Progenitor cell of endocrine pancreas (in vitro differentiated cells): ENCODE data around the gene IGF2BP3. TPM values are rescaled to one million over a fixed set of nuclear protein-coding genes. Genes with fewer than 3 reads are reported as not detected.

Experiments
- DNase-seq: peaks from one replicate; pipeline ENCODE4 v3.0.0; 2021; ENCODE audit warnings: low spot score; ENCODE audit not compliant: unreplicated experiment
- H3K27ac Mint-ChIP-seq: 2 replicates; pipeline ENCODE4 v1.8.0; 2021; ENCODE audit warnings: mild to moderate bottlenecking, moderate library complexity, mixed read lengths
- H3K27me3 Mint-ChIP-seq: 2 replicates; pipeline ENCODE4 v1.8.0; 2021; ENCODE audit warnings: mixed read lengths
- H3K36me3 Mint-ChIP-seq: 2 replicates; pipeline ENCODE4 v1.8.0; 2022; ENCODE audit warnings: mixed read lengths; ENCODE audit not compliant: insufficient read depth
- H3K4me1 Mint-ChIP-seq: 2 replicates; pipeline ENCODE4 v1.8.0; 2021; ENCODE audit warnings: low read depth, mixed read lengths
- H3K4me3 Mint-ChIP-seq: 2 replicates; pipeline ENCODE4 v1.8.0; 2021; ENCODE audit warnings: low read depth, mild to moderate bottlenecking, moderate library complexity, mixed read lengths
- H3K9me3 Mint-ChIP-seq: 2 replicates; pipeline ENCODE4 v1.8.0; 2021; ENCODE audit warnings: low read depth, mixed read lengths
- total RNA-seq: library from RNA; stranded (reverse); gene quantifications from 2 replicates; pipeline ENCODE4 v1.2.1, GENCODE V29; 2021
- TF ChIP-seq, protein P1 (sequence below): fragments of 200-600 bp; sonication (generic); IDR thresholded peaks from one replicate; pipeline ENCODE4 v1.5.0; 2021; ENCODE audit warnings: antibody characterized with exemption, mild to moderate bottlenecking; ENCODE audit not compliant: unreplicated experiment

IGF2BP3 gene
- total RNA-seq, 1 donor from 2014 or later: 96.9 TPM

DNA sequence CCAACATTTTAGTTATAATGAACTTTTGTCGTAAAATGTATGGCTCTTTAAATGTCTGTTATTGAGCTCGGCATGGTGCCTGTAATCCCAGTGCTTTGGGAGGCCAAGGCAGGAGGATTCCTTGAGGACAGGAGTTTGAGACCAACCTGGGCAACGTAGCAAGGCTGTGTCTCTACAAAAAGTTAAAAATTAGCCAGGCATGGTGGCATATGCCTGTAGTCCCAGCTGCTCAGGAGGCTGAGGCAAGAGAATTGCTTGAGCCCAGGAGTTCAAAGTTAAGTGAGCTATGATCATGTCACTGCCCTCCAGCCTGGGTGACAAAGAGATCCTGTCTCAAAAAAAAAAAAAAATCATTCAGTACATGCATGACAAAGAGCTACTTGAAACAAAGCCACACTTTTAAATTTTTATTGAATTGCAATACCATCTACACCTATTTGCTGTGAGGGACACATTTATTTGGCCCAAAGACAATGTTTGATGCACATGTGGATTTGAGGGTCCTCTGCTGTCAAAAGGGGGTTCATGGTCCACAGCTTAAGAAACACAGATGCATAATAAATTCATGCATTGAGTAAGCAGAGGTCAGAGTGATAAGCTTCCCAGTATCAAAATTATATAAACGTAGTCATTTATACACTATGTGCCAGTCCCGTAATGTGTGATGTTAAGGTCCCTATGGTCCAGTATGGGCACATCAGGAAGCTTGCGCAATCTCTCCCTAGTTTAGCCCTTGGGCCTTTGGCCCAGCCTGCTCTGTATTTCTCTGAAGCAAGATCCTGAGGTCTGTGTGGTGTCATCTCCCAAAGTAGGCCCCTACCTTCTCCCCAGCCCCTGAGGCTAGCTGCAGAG, 175.5 kb downstream of the IGF2BP3 start:
- TF ChIP-seq, protein P1, sequence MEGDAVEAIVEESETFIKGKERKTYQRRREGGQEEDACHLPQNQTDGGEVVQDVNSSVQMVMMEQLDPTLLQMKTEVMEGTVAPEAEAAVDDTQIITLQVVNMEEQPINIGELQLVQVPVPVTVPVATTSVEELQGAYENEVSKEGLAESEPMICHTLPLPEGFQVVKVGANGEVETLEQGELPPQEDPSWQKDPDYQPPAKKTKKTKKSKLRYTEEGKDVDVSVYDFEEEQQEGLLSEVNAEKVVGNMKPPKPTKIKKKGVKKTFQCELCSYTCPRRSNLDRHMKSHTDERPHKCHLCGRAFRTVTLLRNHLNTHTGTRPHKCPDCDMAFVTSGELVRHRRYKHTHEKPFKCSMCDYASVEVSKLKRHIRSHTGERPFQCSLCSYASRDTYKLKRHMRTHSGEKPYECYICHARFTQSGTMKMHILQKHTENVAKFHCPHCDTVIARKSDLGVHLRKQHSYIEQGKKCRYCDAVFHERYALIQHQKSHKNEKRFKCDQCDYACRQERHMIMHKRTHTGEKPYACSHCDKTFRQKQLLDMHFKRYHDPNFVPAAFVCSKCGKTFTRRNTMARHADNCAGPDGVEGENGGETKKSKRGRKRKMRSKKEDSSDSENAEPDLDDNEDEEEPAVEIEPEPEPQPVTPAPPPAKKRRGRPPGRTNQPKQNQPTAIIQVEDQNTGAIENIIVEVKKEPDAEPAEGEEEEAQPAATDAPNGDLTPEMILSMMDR: no peak
- no peak overlapping the region for H3K4me3 Mint-ChIP-seq
- H3K36me3 Mint-ChIP-seq: no peaks in the 10 kb centered on the region
- DNase-seq: no peak
- H3K27me3 Mint-ChIP-seq: peaks cover 8% of the 10 kb centered on the region
- peaks cover 10% of the 10 kb centered on the region for H3K4me1 Mint-ChIP-seq
- H3K27ac Mint-ChIP-seq: no peak overlapping the region
- H3K9me3 Mint-ChIP-seq: peaks cover 7% of the 10 kb centered on the region

DNA sequence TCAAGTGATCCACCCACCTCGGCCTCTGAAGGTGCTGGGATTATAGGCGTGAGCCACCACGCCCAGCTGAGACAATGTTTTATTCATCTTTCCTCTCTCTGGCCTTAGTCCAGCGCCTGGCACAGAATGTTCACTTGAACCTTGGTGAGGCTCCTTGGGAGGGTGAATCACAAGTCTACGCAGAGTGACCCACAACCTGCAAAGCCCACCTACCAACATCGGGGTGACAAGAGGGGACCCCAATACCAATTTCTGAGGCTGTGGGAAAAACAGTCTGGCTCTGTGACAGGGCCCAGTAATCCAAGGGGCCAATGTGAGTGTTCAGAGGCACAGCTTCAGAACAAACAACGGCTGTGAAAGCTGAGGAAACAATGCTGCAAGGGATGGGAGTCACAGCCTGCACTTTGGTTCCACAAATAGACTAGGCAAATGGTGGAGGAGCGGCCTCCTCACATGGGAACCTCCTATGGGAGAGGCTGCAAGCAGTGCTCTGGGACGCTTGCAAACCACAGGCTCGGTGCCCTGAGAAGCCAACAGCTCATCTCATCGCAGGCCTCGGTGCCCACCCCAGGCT, 176.7 kb downstream of the IGF2BP3 start:
- Mint-ChIP-seq H3K36me3 (no peaks in the 10 kb centered on the region), H3K27me3 (peaks cover 8% of the 10 kb centered on the region), H3K4me1 (peaks cover 9% of the 10 kb centered on the region), H3K4me3 (no peak overlapping the region), H3K9me3 (peaks cover 4% of the 10 kb centered on the region), H3K27ac (peak overlapping the region; percentile 45)
- TF ChIP-seq, protein P1: no peak
- DNase-seq: no peak

DNA sequence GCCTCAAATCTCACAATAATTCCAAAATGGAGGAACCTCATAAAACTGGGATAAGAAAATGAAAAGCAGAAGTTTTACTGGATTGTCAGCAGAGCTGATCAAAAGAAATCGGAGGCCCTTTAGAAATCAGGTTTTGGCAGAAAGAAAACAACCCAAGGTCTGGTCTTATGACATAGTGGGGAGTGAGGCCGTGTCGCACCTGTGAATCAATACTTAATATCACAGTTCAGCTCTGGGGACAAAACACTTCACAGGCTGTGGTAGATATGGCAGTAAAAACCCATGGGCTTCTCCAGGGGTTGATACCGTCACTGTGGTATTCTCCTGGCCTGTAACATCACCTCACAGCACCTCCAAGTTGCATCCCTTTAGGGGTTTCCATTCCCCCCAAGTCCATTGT, 177.7 kb downstream of the IGF2BP3 start:
- TF ChIP-seq, protein P1: no peak
- peaks cover 8% of the 10 kb centered on the region for H3K27me3 Mint-ChIP-seq
- DNase-seq: no peak
- H3K9me3 Mint-ChIP-seq: peaks cover under 1% of the 10 kb centered on the region
- H3K27ac Mint-ChIP-seq: no peak overlapping the region
- H3K36me3 Mint-ChIP-seq: no peaks in the 10 kb centered on the region
- no peak overlapping the region for H3K4me3 Mint-ChIP-seq
- H3K4me1 Mint-ChIP-seq: peaks cover 9% of the 10 kb centered on the region

DNA sequence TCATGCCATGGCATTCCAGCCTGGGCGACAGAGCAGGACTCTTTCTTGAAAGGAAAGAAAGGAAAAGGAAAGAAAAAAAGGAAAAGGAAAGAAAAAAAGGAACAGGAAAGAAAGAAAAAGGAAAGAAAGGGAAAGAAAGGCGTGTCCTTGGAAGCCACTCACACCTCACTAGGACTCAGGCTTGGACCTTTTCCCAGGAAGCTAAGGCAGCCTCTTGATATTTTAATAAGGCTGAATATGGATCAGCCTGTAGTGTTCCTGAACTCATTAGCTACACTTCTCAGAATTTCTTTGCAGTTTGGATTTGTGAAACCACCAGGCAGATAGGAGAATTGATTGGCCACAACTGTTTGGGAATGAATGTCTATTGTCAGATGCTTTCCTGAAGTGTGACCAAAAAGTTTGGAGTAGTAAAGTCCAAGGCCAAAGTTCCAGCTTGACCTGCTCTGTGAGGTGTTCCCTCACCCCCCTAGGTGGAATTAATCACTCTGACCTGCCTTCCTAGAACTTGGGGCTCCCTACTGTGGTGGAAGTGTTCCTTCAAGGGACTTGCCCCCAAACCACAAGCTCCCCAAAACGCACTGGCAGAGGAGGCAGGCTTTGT, 178.2 kb downstream of the IGF2BP3 start:
- H3K36me3 Mint-ChIP-seq: no peaks in the 10 kb centered on the region
- H3K9me3 Mint-ChIP-seq: no peaks in the 10 kb centered on the region
- H3K4me3 Mint-ChIP-seq: no peak overlapping the region
- H3K27me3 Mint-ChIP-seq: peaks cover 8% of the 10 kb centered on the region
- H3K4me1 Mint-ChIP-seq: peaks cover 9% of the 10 kb centered on the region
- no peak for DNase-seq
- TF ChIP-seq, protein P1: no peak
- H3K27ac Mint-ChIP-seq: no peak overlapping the region

DNA sequence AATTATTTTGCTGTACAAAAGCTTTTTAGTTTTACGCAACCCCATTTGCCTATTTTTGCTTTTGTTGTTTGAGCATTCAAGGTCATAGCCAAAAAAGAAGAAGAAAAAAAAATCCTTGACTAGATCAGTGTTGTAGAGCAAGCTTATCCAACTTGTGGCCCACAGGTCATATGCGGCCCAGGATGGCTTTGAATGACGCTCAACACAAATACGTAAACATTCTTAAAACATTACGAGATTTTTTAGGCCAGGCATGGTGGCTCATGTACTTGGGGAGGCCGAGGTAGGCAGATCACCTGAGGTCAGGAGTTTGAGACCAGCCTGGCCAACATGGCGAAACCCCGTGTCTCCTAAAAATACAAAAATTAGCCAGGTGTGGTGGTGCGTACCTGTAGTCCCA, 179.3 kb downstream of the IGF2BP3 start:
- Mint-ChIP-seq H3K36me3 (no peaks in the 10 kb centered on the region), H3K4me3 (no peak overlapping the region), H3K9me3 (no peaks in the 10 kb centered on the region), H3K27ac (no peak overlapping the region), H3K4me1 (peaks cover 9% of the 10 kb centered on the region), H3K27me3 (peaks cover under 1% of the 10 kb centered on the region)
- TF ChIP-seq, protein P1: no peak
- no peak for DNase-seq
